HG03060 (cell line): ENCODE results near the gene ARHGAP15.

Source experiments
- ATAC-seq: cut with Tn5 transposase; IDR thresholded peaks from one replicate; pipeline ENCODE4 v1.9.1; 2021; ENCODE audit warnings: low read depth, moderate number of reproducible peaks; ENCODE audit not compliant: unreplicated experiment

Gene ARHGAP15

GRCh38 chr2:143258126-143258892, 129.1 kb downstream of the ARHGAP15 start:
- no peak for ATAC-seq

- ATAC-seq = no peak
Measured at GRCh38 chr2:143259368-143259958, 130.2 kb downstream of the ARHGAP15 start.

GRCh38 chr2:143261986-143262385, 132.8 kb downstream of the ARHGAP15 start:
- peak; percentile 66 for ATAC-seq

GRCh38 chr2:143262389-143262788, 133.2 kb downstream of the ARHGAP15 start:
- ATAC-seq = no peak

GRCh38 chr2:143263066-143263625, 133.9 kb downstream of the ARHGAP15 start:
- ATAC-seq = no peak

- no peak for ATAC-seq
Measured at GRCh38 chr2:143264851-143265250, 135.6 kb downstream of the ARHGAP15 start.

GRCh38 chr2:143279672-143280071, 150.5 kb downstream of the ARHGAP15 start:
- no peak for ATAC-seq

- no peak for ATAC-seq
Measured at GRCh38 chr2:143280097-143280757, 151.0 kb downstream of the ARHGAP15 start.

GRCh38 chr2:143282684-143283083, 153.5 kb downstream of the ARHGAP15 start:
- ATAC-seq = no peak

- no peak for ATAC-seq
Measured at GRCh38 chr2:143284087-143284675, 155.0 kb downstream of the ARHGAP15 start.

- no peak for ATAC-seq
Measured at GRCh38 chr2:143289025-143289424, 159.8 kb downstream of the ARHGAP15 start.

GRCh38 chr2:143290221-143290620, 161.0 kb downstream of the ARHGAP15 start:
- no peak for ATAC-seq

GRCh38 chr2:143294068-143294467, 164.8 kb downstream of the ARHGAP15 start:
- ATAC-seq = no peak

- ATAC-seq = no peak
Measured at GRCh38 chr2:143296089-143296488, 166.9 kb downstream of the ARHGAP15 start.

GRCh38 chr2:143297182-143297581, 168.0 kb downstream of the ARHGAP15 start:
- ATAC-seq = no peak

GRCh38 chr2:143300536-143300935, 171.3 kb downstream of the ARHGAP15 start:
- ATAC-seq = no peak

GRCh38 chr2:143311426-143311825, 182.2 kb downstream of the ARHGAP15 start:
- ATAC-seq = no peak

GRCh38 chr2:143312441-143312840, 183.2 kb downstream of the ARHGAP15 start:
- ATAC-seq = no peak

GRCh38 chr2:143313861-143314260, 184.6 kb downstream of the ARHGAP15 start:
- ATAC-seq = no peak

GRCh38 chr2:143321994-143322393, 192.8 kb downstream of the ARHGAP15 start:
- ATAC-seq = no peak

GRCh38 chr2:143329288-143329687, 200.1 kb downstream of the ARHGAP15 start:
- ATAC-seq = no peak
